ENCODE measurements around the gene CCSER1.
"Not testable (repeated sequence)": the region's sequence is repeated elsewhere in the genome, so short reads cannot be mapped to it uniquely, and the experiment has no call there.

Gene CCSER1

DNA sequence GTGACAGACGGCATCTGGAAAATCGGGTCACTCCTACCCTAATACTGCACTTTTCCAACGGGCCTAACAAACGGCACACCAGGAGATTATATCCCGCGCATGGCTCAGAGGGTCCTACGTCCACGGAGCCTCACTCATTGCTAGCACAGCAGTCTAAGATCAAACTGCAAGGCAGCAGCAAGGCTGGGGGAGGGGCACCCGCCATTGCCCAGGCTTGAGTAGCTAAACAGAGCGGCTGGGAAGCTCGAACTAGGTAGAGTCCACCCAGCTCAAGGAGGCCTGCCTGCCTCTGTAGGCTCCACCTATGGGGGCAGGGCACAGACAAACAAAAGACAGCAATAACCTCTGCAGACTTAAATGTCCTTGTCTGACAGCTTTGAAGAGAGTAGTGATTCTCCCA is 280.7 kb downstream of the CCSER1 start:
- not testable (repeated sequence) for H3K27ac ChIP-seq (ENCODE audit: insufficient read depth, low read length, poor library complexity, severe bottlenecking); H3K36me3 ChIP-seq (ENCODE audit: control insufficient read depth, insufficient read depth, low read length); DNase-seq; H3K4me1 ChIP-seq (ENCODE audit: control insufficient read depth, insufficient read depth, low read length, poor library complexity, severe bottlenecking); H3K4me3 ChIP-seq (ENCODE audit: insufficient read depth, low read depth, low read length, poor library complexity, severe bottlenecking); H3K27me3 ChIP-seq (replicated peaks; ENCODE audit: control insufficient read depth, insufficient read depth, low read length, poor library complexity, severe bottlenecking); H3K9me3 ChIP-seq (ENCODE audit: control insufficient read depth, low read length)

DNA sequence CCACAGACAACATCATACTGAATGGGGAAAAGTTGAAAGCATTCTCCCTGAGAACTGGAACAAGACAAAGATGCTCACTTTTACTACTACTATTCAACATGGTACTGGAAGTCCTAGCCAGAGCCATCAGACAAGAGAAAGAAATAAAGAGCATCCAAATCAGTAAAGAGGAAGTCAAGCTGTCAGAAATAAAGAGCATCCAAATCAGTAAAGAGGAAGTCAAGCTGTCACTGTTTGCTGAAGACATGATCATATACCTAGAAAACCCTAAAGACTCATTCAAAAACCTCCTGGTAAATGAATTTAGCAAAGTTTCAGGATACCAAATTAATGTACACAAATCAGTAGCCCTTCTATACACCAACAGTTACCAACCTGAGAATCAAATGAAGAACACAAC is 285.6 kb downstream of the CCSER1 start:
- H3K9me3 ChIP-seq (ENCODE audit: control insufficient read depth, low read length); H3K27me3 ChIP-seq (replicated peaks; ENCODE audit: control insufficient read depth, insufficient read depth, low read length, poor library complexity, severe bottlenecking); H3K4me3 ChIP-seq (ENCODE audit: insufficient read depth, low read depth, low read length, poor library complexity, severe bottlenecking); H3K27ac ChIP-seq (ENCODE audit: insufficient read depth, low read length, poor library complexity, severe bottlenecking); H3K36me3 ChIP-seq (ENCODE audit: control insufficient read depth, insufficient read depth, low read length); DNase-seq; H3K4me1 ChIP-seq (ENCODE audit: control insufficient read depth, insufficient read depth, low read length, poor library complexity, severe bottlenecking): not testable (repeated sequence)

DNA sequence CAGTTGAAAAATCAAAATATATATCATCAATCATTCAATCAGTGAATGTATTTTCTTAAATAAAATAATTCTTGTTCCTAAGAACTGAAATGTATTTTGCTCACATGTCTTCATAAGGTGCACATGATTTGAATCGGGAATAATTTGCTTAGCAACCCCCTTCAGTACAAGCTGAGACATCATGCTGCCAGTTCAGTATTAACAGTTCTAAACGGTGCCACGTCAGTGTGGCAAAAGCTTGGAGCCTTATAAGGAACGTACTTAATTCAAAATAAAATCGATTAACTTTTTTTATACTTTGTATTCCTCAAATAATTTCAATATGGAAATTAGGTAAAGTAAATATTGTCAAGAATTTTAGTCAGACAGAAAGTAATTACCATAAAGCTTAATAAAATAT is 287.9 kb downstream of the CCSER1 start:
- no peaks in the 10 kb centered on the region for H3K9me3 ChIP-seq (ENCODE audit: control insufficient read depth, low read length)
- no peaks in the 10 kb centered on the region for H3K4me1 ChIP-seq (ENCODE audit: control insufficient read depth, insufficient read depth, low read length, poor library complexity, severe bottlenecking)
- no peak for DNase-seq
- no peak overlapping the region for H3K4me3 ChIP-seq (ENCODE audit: insufficient read depth, low read depth, low read length, poor library complexity, severe bottlenecking)
- no peak overlapping the region for H3K27ac ChIP-seq (ENCODE audit: insufficient read depth, low read length, poor library complexity, severe bottlenecking)
- H3K36me3 ChIP-seq (ENCODE audit: control insufficient read depth, insufficient read depth, low read length): no peaks in the 10 kb centered on the region
- H3K27me3 ChIP-seq (replicated peaks; ENCODE audit: control insufficient read depth, insufficient read depth, low read length, poor library complexity, severe bottlenecking): no peaks in the 10 kb centered on the region

DNA sequence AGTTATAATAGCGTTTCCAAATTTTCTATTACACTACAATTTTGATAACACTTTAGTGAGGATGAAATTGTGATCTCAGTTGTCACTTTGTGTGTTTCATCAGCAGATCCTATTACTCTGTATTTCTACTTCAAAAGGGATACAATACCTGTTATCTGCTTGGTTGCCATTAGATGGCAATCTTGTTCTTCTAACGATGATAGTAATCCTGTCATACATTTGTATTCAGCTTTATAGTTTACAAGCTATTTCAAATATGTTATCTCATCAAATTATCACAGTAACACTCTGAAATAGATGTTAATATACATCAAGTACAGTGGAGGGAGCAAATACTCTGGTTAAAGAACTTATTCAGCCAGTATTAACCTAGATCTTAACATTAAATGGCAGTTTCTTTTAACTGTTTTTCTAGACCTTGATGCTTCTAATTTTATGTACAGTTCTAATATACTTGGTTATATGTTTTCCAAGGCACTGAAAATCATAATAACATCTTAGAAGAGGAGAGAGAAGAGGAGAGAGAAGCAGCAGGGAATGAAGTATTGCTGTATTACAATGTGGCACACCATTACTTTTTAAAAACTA is 292.0 kb downstream of the CCSER1 start:
- Histone ChIP-seq H3K27me3 (replicated peaks; ENCODE audit: control insufficient read depth, insufficient read depth, low read length, poor library complexity, severe bottlenecking) (no peaks in the 10 kb centered on the region), H3K36me3 (ENCODE audit: control insufficient read depth, insufficient read depth, low read length) (no peaks in the 10 kb centered on the region), H3K4me1 (ENCODE audit: control insufficient read depth, insufficient read depth, low read length, poor library complexity, severe bottlenecking) (no peaks in the 10 kb centered on the region), H3K4me3 (ENCODE audit: insufficient read depth, low read depth, low read length, poor library complexity, severe bottlenecking) (no peak overlapping the region), H3K9me3 (ENCODE audit: control insufficient read depth, low read length) (no peaks in the 10 kb centered on the region), H3K27ac (ENCODE audit: insufficient read depth, low read length, poor library complexity, severe bottlenecking) (no peak overlapping the region)
- DNase-seq: no peak

DNA sequence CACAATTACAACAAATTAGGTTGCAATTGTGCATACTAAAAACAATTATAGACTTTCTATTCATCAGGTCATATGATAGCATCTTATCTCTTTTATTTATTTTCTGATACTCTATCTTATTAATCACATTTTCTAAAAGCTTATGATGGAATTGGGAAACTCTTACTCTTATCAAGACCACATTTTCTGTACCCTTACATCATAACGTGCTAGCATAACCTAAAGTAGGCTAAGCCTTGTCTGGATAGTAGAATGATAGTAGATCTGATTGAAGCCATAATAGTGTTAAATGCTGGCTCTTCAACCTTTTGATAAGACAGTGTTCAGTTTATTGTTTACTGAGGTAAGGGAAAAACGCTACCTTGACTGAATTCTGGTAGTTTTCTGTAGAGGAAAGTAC is 294.0 kb downstream of the CCSER1 start:
- Histone ChIP-seq H3K9me3 (ENCODE audit: control insufficient read depth, low read length) (no peaks in the 10 kb centered on the region), H3K27me3 (replicated peaks; ENCODE audit: control insufficient read depth, insufficient read depth, low read length, poor library complexity, severe bottlenecking) (no peaks in the 10 kb centered on the region), H3K4me1 (ENCODE audit: control insufficient read depth, insufficient read depth, low read length, poor library complexity, severe bottlenecking) (no peaks in the 10 kb centered on the region), H3K4me3 (ENCODE audit: insufficient read depth, low read depth, low read length, poor library complexity, severe bottlenecking) (no peak overlapping the region), H3K36me3 (ENCODE audit: control insufficient read depth, insufficient read depth, low read length) (no peaks in the 10 kb centered on the region), H3K27ac (ENCODE audit: insufficient read depth, low read length, poor library complexity, severe bottlenecking) (no peak overlapping the region)
- DNase-seq: no peak

DNA sequence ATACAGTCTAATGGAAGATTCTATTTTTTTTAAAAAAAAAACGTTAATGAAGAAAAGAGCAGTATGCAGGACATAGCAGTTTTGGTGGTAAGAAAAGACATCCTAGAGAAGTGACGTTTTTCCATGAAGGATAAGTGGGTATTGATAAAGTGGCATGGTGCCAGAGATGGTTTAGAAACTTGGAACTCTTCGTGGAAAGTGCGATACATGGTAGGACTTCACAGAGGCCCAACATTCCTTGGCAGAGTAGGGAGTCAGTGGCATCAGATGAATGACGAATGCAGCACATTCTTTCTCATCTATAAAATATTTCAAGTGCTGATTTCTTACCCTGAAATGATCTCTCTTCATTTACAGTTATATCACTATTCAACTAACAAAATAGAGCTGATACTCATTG is 298.7 kb downstream of the CCSER1 start:
- H3K4me3 ChIP-seq (ENCODE audit: insufficient read depth, low read depth, low read length, poor library complexity, severe bottlenecking): no peak overlapping the region
- H3K36me3 ChIP-seq (ENCODE audit: control insufficient read depth, insufficient read depth, low read length): no peaks in the 10 kb centered on the region
- H3K9me3 ChIP-seq (ENCODE audit: control insufficient read depth, low read length): no peaks in the 10 kb centered on the region
- H3K27me3 ChIP-seq (replicated peaks; ENCODE audit: control insufficient read depth, insufficient read depth, low read length, poor library complexity, severe bottlenecking): no peaks in the 10 kb centered on the region
- DNase-seq: no peak
- no peak overlapping the region for H3K27ac ChIP-seq (ENCODE audit: insufficient read depth, low read length, poor library complexity, severe bottlenecking)
- no peaks in the 10 kb centered on the region for H3K4me1 ChIP-seq (ENCODE audit: control insufficient read depth, insufficient read depth, low read length, poor library complexity, severe bottlenecking)

DNA sequence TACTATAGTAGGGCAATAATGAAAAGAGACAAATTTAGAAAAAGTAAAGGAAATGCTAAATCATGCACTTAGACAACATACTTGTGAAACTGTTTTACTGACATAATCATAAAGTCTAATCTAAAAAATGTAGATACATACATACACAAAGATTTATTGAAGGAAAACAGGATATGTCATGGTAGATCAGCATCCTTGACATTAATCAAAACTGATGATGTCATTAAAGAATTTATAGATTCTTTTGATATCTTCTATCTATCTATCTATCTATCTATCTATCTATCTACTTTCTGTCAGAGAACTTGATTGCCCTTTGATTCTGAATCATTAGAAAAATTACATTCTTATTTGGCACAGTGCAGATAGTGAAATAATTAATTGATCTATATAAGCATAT is 311.3 kb downstream of the CCSER1 start:
- Histone ChIP-seq H3K27me3 (replicated peaks; ENCODE audit: control insufficient read depth, insufficient read depth, low read length, poor library complexity, severe bottlenecking) (no peaks in the 10 kb centered on the region), H3K9me3 (ENCODE audit: control insufficient read depth, low read length) (no peaks in the 10 kb centered on the region), H3K36me3 (ENCODE audit: control insufficient read depth, insufficient read depth, low read length) (no peaks in the 10 kb centered on the region), H3K27ac (ENCODE audit: insufficient read depth, low read length, poor library complexity, severe bottlenecking) (no peak overlapping the region), H3K4me3 (ENCODE audit: insufficient read depth, low read depth, low read length, poor library complexity, severe bottlenecking) (no peak overlapping the region), H3K4me1 (ENCODE audit: control insufficient read depth, insufficient read depth, low read length, poor library complexity, severe bottlenecking) (no peaks in the 10 kb centered on the region)
- DNase-seq: no peak

DNA sequence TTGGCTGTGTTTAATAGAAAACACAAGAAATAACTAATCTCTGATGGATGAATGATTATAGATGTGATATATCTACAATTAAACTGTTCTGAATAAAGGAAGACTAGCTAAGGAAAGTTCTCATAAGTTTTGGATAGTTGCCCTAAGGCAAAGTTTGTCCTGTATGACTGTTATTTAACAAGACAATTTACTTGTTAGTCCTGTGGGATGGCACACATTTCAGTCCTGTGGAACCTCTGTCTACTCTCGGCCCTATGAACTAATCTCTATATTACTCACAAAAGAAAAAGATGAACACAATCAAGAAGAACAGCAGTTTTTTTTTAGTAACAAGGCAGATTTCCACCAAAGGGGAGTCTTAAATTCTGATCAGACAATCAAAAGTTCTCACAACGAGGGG is 314.6 kb downstream of the CCSER1 start:
- H3K4me1 ChIP-seq (ENCODE audit: control insufficient read depth, insufficient read depth, low read length, poor library complexity, severe bottlenecking): no peaks in the 10 kb centered on the region
- H3K9me3 ChIP-seq (ENCODE audit: control insufficient read depth, low read length): no peaks in the 10 kb centered on the region
- no peak for DNase-seq
- H3K36me3 ChIP-seq (ENCODE audit: control insufficient read depth, insufficient read depth, low read length): no peaks in the 10 kb centered on the region
- no peaks in the 10 kb centered on the region for H3K27me3 ChIP-seq (replicated peaks; ENCODE audit: control insufficient read depth, insufficient read depth, low read length, poor library complexity, severe bottlenecking)
- H3K4me3 ChIP-seq (ENCODE audit: insufficient read depth, low read depth, low read length, poor library complexity, severe bottlenecking): no peak overlapping the region
- no peak overlapping the region for H3K27ac ChIP-seq (ENCODE audit: insufficient read depth, low read length, poor library complexity, severe bottlenecking)

DNA sequence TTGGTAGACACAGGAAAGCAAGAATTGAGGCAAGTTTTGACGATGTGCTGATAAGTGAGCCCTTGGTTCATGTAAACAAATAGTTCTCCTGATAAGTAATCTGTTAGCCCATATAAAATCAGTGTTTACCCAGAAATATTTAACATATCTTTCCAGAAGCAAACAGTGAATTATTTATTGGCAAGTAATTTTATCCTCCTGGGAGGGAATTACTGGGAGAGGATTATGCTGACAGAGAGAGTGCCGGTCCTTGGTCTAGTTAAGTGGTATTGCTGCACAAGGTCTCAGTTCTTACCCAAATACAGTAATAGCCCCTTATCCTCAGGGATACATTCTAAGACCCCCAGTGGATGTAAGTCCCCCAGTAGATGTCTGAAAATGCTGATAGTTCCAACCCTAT is 315.4 kb downstream of the CCSER1 start:
- no peaks in the 10 kb centered on the region for H3K4me1 ChIP-seq (ENCODE audit: control insufficient read depth, insufficient read depth, low read length, poor library complexity, severe bottlenecking)
- no peaks in the 10 kb centered on the region for H3K9me3 ChIP-seq (ENCODE audit: control insufficient read depth, low read length)
- no peaks in the 10 kb centered on the region for H3K36me3 ChIP-seq (ENCODE audit: control insufficient read depth, insufficient read depth, low read length)
- no peaks in the 10 kb centered on the region for H3K27me3 ChIP-seq (replicated peaks; ENCODE audit: control insufficient read depth, insufficient read depth, low read length, poor library complexity, severe bottlenecking)
- no peak overlapping the region for H3K4me3 ChIP-seq (ENCODE audit: insufficient read depth, low read depth, low read length, poor library complexity, severe bottlenecking)
- H3K27ac ChIP-seq (ENCODE audit: insufficient read depth, low read length, poor library complexity, severe bottlenecking): no peak overlapping the region
- no peak for DNase-seq

DNA sequence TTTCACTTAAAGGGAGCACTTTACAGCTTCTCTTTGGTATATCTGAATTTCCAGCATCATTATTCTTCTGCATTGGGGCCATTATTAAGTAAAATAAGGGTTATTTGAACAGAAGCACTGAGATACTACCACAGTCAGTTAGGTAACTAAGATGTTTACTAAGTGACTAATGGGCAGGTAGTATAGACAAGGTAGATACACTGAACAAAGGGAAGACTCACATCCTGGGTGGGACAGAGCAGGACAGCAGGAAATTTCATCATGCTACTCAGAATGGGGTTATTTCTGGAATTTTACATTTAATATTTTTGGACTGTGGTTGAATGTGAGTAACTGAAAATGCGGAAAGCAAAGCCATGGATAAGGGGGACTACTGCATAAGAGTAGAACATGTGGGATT is 316.0 kb downstream of the CCSER1 start:
- no peak for DNase-seq
- Histone ChIP-seq H3K36me3 (ENCODE audit: control insufficient read depth, insufficient read depth, low read length) (no peaks in the 10 kb centered on the region), H3K4me3 (ENCODE audit: insufficient read depth, low read depth, low read length, poor library complexity, severe bottlenecking) (no peak overlapping the region), H3K27ac (ENCODE audit: insufficient read depth, low read length, poor library complexity, severe bottlenecking) (no peak overlapping the region), H3K27me3 (replicated peaks; ENCODE audit: control insufficient read depth, insufficient read depth, low read length, poor library complexity, severe bottlenecking) (no peaks in the 10 kb centered on the region), H3K4me1 (ENCODE audit: control insufficient read depth, insufficient read depth, low read length, poor library complexity, severe bottlenecking) (no peaks in the 10 kb centered on the region), H3K9me3 (ENCODE audit: control insufficient read depth, low read length) (no peaks in the 10 kb centered on the region)

DNA sequence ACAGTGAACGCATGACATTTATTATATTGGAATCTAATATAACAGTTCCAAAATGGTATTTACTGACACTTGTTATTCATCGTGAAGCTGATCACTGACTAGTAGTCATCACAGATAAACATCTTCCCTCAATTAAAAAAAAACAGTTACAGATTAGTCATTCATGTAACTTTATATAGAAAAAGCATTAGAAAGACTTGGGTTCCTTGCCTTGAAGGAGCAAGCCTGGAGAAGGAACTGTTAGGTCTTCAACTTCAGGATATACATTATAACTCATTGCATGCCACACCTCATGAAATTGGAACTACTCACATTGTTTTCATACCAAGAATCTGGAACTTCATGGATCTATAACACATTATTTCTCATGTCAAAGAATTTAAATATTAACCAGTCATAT is 317.7 kb downstream of the CCSER1 start:
- Histone ChIP-seq H3K36me3 (ENCODE audit: control insufficient read depth, insufficient read depth, low read length) (no peaks in the 10 kb centered on the region), H3K27ac (ENCODE audit: insufficient read depth, low read length, poor library complexity, severe bottlenecking) (no peak overlapping the region), H3K4me3 (ENCODE audit: insufficient read depth, low read depth, low read length, poor library complexity, severe bottlenecking) (no peak overlapping the region), H3K4me1 (ENCODE audit: control insufficient read depth, insufficient read depth, low read length, poor library complexity, severe bottlenecking) (no peaks in the 10 kb centered on the region), H3K9me3 (ENCODE audit: control insufficient read depth, low read length) (no peaks in the 10 kb centered on the region), H3K27me3 (replicated peaks; ENCODE audit: control insufficient read depth, insufficient read depth, low read length, poor library complexity, severe bottlenecking) (no peaks in the 10 kb centered on the region)
- DNase-seq: no peak

All from effector memory CD4-positive, alpha-beta T cell (primary cell).